Adrenal gland (tissue), 12 donors: ENCODE results near the gene DDX25. TPM values are rescaled to one million over a fixed set of nuclear protein-coding genes. Genes with fewer than 3 reads are reported as not detected.

Source experiments
- DNase-seq, 7 donors: peaks; one replicate each; pipeline ENCODE4 v3.0.0-alpha.2; 2019 to 2020
- H3K27ac ChIP-seq, 5 donors: fragments of 200-600 bp; sonication (generic) in 4 of 5; 1 replicate in 3 of 5; 2 replicates in 2 of 5; pipeline versions ENCODE4 v1.5.1 to v1.8.0; 2016 to 2020; ENCODE audit warnings: mild to moderate bottlenecking in 1 of 5
- H3K27me3 ChIP-seq: fragments of 200-600 bp; 2 replicates; pipeline ENCODE4 v1.8.0; 2021
- H3K36me3 ChIP-seq, 2 donors: fragments of 200-600 bp; replicated peaks in 1 of 2; 1 replicate in 1 of 2; 2 replicates in 1 of 2; pipeline versions ENCODE4 v1.5.1 to v1.8.0; 2018 to 2022
- H3K4me1 ChIP-seq, 2 donors: fragments of 200-600 bp; replicated peaks in 1 of 2; 1 replicate in 1 of 2; 2 replicates in 1 of 2; pipeline versions ENCODE4 v1.5.1 to v1.8.0; 2018 to 2021
- H3K4me3 ChIP-seq, 4 donors: fragments of 200-600 bp; sonication (generic) in 3 of 4; one replicate each; pipeline ENCODE4 v1.5.1; 2016 to 2018
- H3K9me3 ChIP-seq, 3 donors: fragments of 200-600 bp; sonication (generic) in 1 of 3; replicated peaks in 1 of 3; 1 replicate in 2 of 3; 2 replicates in 1 of 3; pipeline versions ENCODE4 v1.5.1 to v1.8.0; 2016 to 2021
- CTCF ChIP-seq, 6 experiments: fragments of 450-650 bp in 4 of 6; fragments of 200-600 bp in 2 of 6; sonication (generic) in 1 of 6; IDR thresholded peaks; 1 replicate in 5 of 6; 2 replicates in 1 of 6; pipeline versions ENCODE4 v1.5.1 to v1.8.0; 2016 to 2021; ENCODE audit warnings: antibody characterized with exemption in 6 of 6, mild to moderate bottlenecking in 2 of 6, moderate library complexity in 1 of 6
- POLR2A ChIP-seq, 2 donors: fragments of 450-650 bp; IDR thresholded peaks; one replicate each; pipeline ENCODE4 v1.6.1; 2017; ENCODE audit warnings: antibody characterized with exemption in 2 of 2, mild to moderate bottlenecking in 2 of 2, moderate library complexity in 1 of 2
- WGBS, 4 donors: extraction: QIAGEN DNeasy Blood & Tissue Kit in 2 of 4; methylation state at CpG; one replicate each; pipeline versions ENCODE4 v1.1.5 to v1.1.7; 2013 to 2017; 5-methylcytosine and 5-hydroxymethylcytosine counted together
- intact Hi-C, 2 donors: fragments of 100-400 bp; cut with DNase I; formaldehyde crosslinking; loops; one replicate each; pipeline versions ENCODE4 v1.14.1 to v1.15.0; 2022 to 2023
- polyA plus RNA-seq, 3 donors: library from polyadenylated mRNA; stranded (reverse); fragments of 200-250 nt in 2 of 3; fragments of 350-450 nt in 1 of 3; fragmentation: Illumina TruSeq in 1 of 3; extraction: RNeasy Lipid Tissue Mini Kit (QIAGEN cat#74804) in 1 of 3; gene quantifications; one replicate each; pipeline ENCODE4 v1.2.3, GENCODE V29; 2013 to 2014
- total RNA-seq, 9 donors: library from RNA; depleted of rRNA in 4 of 9; stranded (reverse); fragments of >200 nt in 4 of 9; fragments of 120-200 nt in 1 of 9; fragmentation: NEBNext Ultra II Directional in 1 of 9; extraction: Animal tissue kit (Norgen Biotek cat#: 25700) in 1 of 9; gene quantifications; one replicate each; pipeline versions ENCODE4 v1.1.0 to v1.2.4, GENCODE V29; 2013 to 2023
- donor health status: healthy with polysubstance abuse.
- donor health status: Bipolar disorder and iron deficiency.
- donor health status: DM: yes; HTN: yes; CAD: no.
- donor health status: DM: no; HTN: no; CAD: no.
- donor health status: DM: no; HTN: no; CAD: no.
- donor health status: DM: yes; HTN: yes; CAD: no.

The DDX25 gene
- total and polyA plus RNA-seq, 12 donors = 0.18 to 7.4 (median 0.98) TPM; not detected in 3

GRCh38 chr11:125978181-125978716 lies 73.9 kb downstream of the DDX25 start:
- H3K27me3 ChIP-seq = no peaks in the 10 kb centered on the region
- no peak for DNase-seq
- WGBS, 4 donors = 63 to 74% (median 68%) methylated on average over 6 of the region's 6 CpGs
- intact Hi-C loops = no loop called here
- H3K27ac ChIP-seq = no peak overlapping the region
- H3K4me3 ChIP-seq = no peak overlapping the region
- no peaks in the 10 kb centered on the region for H3K4me1 ChIP-seq
- TF ChIP-seq POLR2A (IDR thresholded peaks at IDR 0.05) (no peak), CTCF (IDR thresholded peaks at IDR 0.05) (no peak)
- H3K36me3 ChIP-seq = no peaks in the 10 kb centered on the region
- no peaks in the 10 kb centered on the region for H3K9me3 ChIP-seq

Other genes starting within 250 kb of the DDX25 start
- under 1 TPM in 1 of 9 donors, not detected in 8; 0.06 TPM for gene ACRV1, start 223.7 kb upstream of the DDX25 start, total RNA-seq
- under 1 TPM in 1 of 3 donors, not detected in 2; 0.16 TPM for gene ACRV1, start 223.7 kb upstream of the DDX25 start, polyA plus RNA-seq
- gene PATE1, start 158.2 kb upstream of the DDX25 start, total RNA-seq = not detected
- gene PATE1, start 158.2 kb upstream of the DDX25 start, polyA plus RNA-seq = not detected
- gene PATE2, start 125.7 kb upstream of the DDX25 start, total RNA-seq = under 1 TPM in 2 of 9 donors, not detected in 7; 0.39 to 0.44 TPM
- not detected for gene PATE2, start 125.7 kb upstream of the DDX25 start, polyA plus RNA-seq
- not detected for gene PATE3, start 116.4 kb upstream of the DDX25 start, total RNA-seq
- gene PATE3, start 116.4 kb upstream of the DDX25 start, polyA plus RNA-seq = not detected
- gene PATE4, start 71.2 kb upstream of the DDX25 start, total RNA-seq = not detected
- not detected for gene PATE4, start 71.2 kb upstream of the DDX25 start, polyA plus RNA-seq
- 1 to 10 TPM; 1.8 to 8.4 (median 4.8) TPM for gene HYLS1, start 16.8 kb upstream of the DDX25 start, total RNA-seq
- gene HYLS1, start 16.8 kb upstream of the DDX25 start, polyA plus RNA-seq = 1 to 10 TPM; 2.7 to 5.6 (median 3.2) TPM
- 10 to 100 TPM in 7 of 9 donors, 1 to 10 TPM in 2; 5.8 to 23.7 (median 15.0) TPM for gene PUS3, start 1.3 kb upstream of the DDX25 start, total RNA-seq
- 10 to 100 TPM; 11.7 to 37.9 (median 16.4) TPM for gene PUS3, start 1.3 kb upstream of the DDX25 start, polyA plus RNA-seq
- gene VSIG10L2, start 41.5 kb downstream of the DDX25 start, total RNA-seq = not detected
- under 1 TPM in 2 of 3 donors, not detected in 1; 0.08 to 0.44 TPM for gene VSIG10L2, start 41.5 kb downstream of the DDX25 start, polyA plus RNA-seq
- gene CDON, start 158.4 kb downstream of the DDX25 start, total RNA-seq = 10 to 100 TPM in 1 of 9 donors, 1 to 10 TPM in 8; 2.1 to 12.1 (median 5.1) TPM
- gene CDON, start 158.4 kb downstream of the DDX25 start, polyA plus RNA-seq = 1 to 10 TPM in 2 of 3 donors, under 1 TPM in 1; 0.90 to 1.2 (median 1.1) TPM